ENCODE results near the gene ZBTB11. TPM values are rescaled to one million over a fixed set of nuclear protein-coding genes. Genes with fewer than 3 reads are reported as not detected.

ZBTB11 gene
- total and polyA plus RNA-seq, 2 of the 13 experiments (the other 11 are each of a cell fraction or from before 2014, with no cell fraction given), result 5.9 to 18.1 TPM

GRCh38 chr3:101725194-101725889 is 48.4 kb upstream of the ZBTB11 start:
- Histone ChIP-seq H3K9ac (ENCODE audit: insufficient read depth, low read depth, low read length) (peak overlapping the region; percentile 65), H3K4me3 (replicated peaks in 1 of 3; ENCODE audit: insufficient read depth in 1 of 3, low read depth in 2 of 3, low read length in 3 of 3) (peak overlapping the region; percentile 81 to 86 (median 82)), H3K36me3 (replicated peaks in 1 of 2; ENCODE audit: control insufficient read depth in 1 of 2, insufficient read depth in 2 of 2, low read length in 2 of 2) (peaks cover 0 to 6% of the 10 kb centered on the region in 2 experiments; a peak in 1 of 5 replicates), H3K79me2 (ENCODE audit: insufficient read depth, low read length) (no peaks in the 10 kb centered on the region), H3K4me2 (ENCODE audit: low read depth, low read length) (peak overlapping the region; percentile 78), H3K27ac (ENCODE audit: extremely low read length, insufficient read depth, low read length) (peak overlapping the region; percentile 18), H3K27me3 (ENCODE audit: control insufficient read depth in 1 of 2, insufficient read depth in 2 of 2, low read length in 2 of 2) (no peaks in the 10 kb centered on the region; a peak in 1 of 5 replicates), H4K20me1 (ENCODE audit: insufficient read depth, low read length) (no peaks in the 10 kb centered on the region), H3K4me1 (ENCODE audit: insufficient read depth, low read length) (peaks cover 31% of the 10 kb centered on the region), H2AFZ (ENCODE audit: low read length) (peak overlapping the region; percentile 98), H3K9me3 (ENCODE audit: low read length) (no peaks in the 10 kb centered on the region)
- POLR2A ChIA-PET, result interaction anchor here (1.2 to 1.8 kb wide), 4 partner anchors 39 to 54 kb away, joined by 6 to 15 read pairs (median 7); partner anchors contain the start of genes NXPE3, RPL24 and ZBTB11
- 5% methylated on average over 16 of the region's 21 CpGs for WGBS (ENCODE audit: low lambda C conversion rate)
- intact Hi-C loops (cut with micrococcal nuclease; ENCODE audit: unreplicated experiment) (loop anchor here (2.0 kb wide), 1 partner anchor 39 kb away; the partner anchor contains the start of gene RPL24), in situ Hi-C loops (cut with HindIII; ENCODE audit: extremely low pct_ligation_motif_present, low pct_unique_long_range_greater_than_20kb) (no loop called here)
- FAIRE-seq (no peak), ATAC-seq (peak; percentile 24), DNase-seq (ENCODE audit: low spot score) (no peak)
- no TSS peak for BruUV-seq (replicated peaks)
- CTCF ChIA-PET (ENCODE audit: low intra/inter-chr PET ratio, low total read pairs), result no interaction called here
- peak; percentile 35; the same call in 1 of the 2 replicates for TF ChIP-seq THAP9 (CRISPR knock-in tag; IDR thresholded peaks at IDR 0.05; ENCODE audit: borderline replicate concordance)
- TF ChIP-seq CSRNP2 (CRISPR knock-in tag; conservative IDR thresholded peaks at IDR 0.05; ENCODE audit: low read depth), result no peak
- peak; percentile 49; the same call in 1 of the 2 replicates for TF ChIP-seq ZNF556 (CRISPR knock-in tag; IDR thresholded peaks at IDR 0.05; ENCODE audit: borderline replicate concordance)
- no peak for TF ChIP-seq ZNF329 (CRISPR knock-in tag; IDR thresholded peaks at IDR 0.05; ENCODE audit: low read depth)
- 0 out of 2 replicates have a peak, but pooled peaks have one; percentile 13 for TF ChIP-seq ZBTB43 (CRISPR knock-in tag; conservative IDR thresholded peaks at IDR 0.05)
- 0 out of 2 replicates have a peak, but pooled peaks have one; percentile 61 for TF ChIP-seq ZSCAN12 (CRISPR knock-in tag; IDR thresholded peaks at IDR 0.05)
- TF ChIP-seq DPF2 (CRISPR knock-in tag; IDR thresholded peaks at IDR 0.05; ENCODE audit: borderline replicate concordance, low read depth), result 0 out of 2 replicates have a peak, but pooled peaks have one; percentile 21
- TF ChIP-seq SNAI1 (CRISPR knock-in tag; IDR thresholded peaks at IDR 0.05; ENCODE audit: borderline replicate concordance), result no peak
- TF ChIP-seq ZNF549 (CRISPR knock-in tag; IDR thresholded peaks at IDR 0.05), result 0 out of 2 replicates have a peak, but pooled peaks have one; percentile 52
- no peak for TF ChIP-seq TSC22D2 (CRISPR knock-in tag; IDR thresholded peaks at IDR 0.05; ENCODE audit: borderline replicate concordance)
- no peak for TF ChIP-seq ZNF235 (CRISPR knock-in tag; IDR thresholded peaks at IDR 0.05; ENCODE audit: borderline replicate concordance)
- no peak for TF ChIP-seq CCAR2 (optimal IDR thresholded peaks at IDR 0.05; ENCODE audit: low read depth, low read length)
- no peak for TF ChIP-seq HIC2 (CRISPR knock-in tag; IDR thresholded peaks at IDR 0.05; ENCODE audit: low read depth)

Measured in HepG2 (cell line).